C4-2B (cell line): ENCODE results near the gene ABHD12.

Experiments
- H3K27ac ChIP-seq: fragments of 450-650 bp; 2 replicates; pipeline ENCODE4 v1.5.1; 2017
- ZFX ChIP-seq: fragments of 450-650 bp; IDR thresholded peaks from 2 replicates; pipeline ENCODE4 v1.6.1; 2017
- TF ChIP-seq, protein P1 (sequence below): fragments of 450-650 bp; conservative IDR thresholded peaks from 2 replicates; pipeline ENCODE4 v1.5.1; 2017; ENCODE audit warnings: mild to moderate bottlenecking

ABHD12 gene

DNA sequence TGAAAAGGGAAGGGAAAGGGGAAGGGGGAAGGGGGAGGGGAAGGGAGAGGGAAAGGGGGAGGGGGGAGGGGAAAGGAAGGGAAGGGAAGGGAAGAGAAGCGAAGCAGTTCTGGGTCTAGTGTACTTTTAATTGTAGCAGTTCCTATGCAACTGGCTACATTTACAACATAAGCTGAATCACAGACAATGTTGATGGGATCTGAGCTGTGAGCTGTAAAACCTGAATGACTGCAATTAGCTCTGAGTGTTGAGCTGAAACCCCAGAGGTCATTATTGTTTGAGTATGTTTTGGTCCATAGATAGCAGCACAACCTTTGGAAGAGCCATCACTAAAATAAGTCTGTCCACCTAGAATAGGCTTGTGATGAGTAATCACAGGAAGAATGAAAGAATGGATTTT lies 7.2 kb upstream of the ABHD12 start:
- TF ChIP-seq, protein P1, sequence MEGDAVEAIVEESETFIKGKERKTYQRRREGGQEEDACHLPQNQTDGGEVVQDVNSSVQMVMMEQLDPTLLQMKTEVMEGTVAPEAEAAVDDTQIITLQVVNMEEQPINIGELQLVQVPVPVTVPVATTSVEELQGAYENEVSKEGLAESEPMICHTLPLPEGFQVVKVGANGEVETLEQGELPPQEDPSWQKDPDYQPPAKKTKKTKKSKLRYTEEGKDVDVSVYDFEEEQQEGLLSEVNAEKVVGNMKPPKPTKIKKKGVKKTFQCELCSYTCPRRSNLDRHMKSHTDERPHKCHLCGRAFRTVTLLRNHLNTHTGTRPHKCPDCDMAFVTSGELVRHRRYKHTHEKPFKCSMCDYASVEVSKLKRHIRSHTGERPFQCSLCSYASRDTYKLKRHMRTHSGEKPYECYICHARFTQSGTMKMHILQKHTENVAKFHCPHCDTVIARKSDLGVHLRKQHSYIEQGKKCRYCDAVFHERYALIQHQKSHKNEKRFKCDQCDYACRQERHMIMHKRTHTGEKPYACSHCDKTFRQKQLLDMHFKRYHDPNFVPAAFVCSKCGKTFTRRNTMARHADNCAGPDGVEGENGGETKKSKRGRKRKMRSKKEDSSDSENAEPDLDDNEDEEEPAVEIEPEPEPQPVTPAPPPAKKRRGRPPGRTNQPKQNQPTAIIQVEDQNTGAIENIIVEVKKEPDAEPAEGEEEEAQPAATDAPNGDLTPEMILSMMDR = no peak
- TF ChIP-seq ZFX = no peak
- H3K27ac ChIP-seq = 0 out of 2 replicates have a peak overlapping the region, but pooled peaks have one; percentile 3

DNA sequence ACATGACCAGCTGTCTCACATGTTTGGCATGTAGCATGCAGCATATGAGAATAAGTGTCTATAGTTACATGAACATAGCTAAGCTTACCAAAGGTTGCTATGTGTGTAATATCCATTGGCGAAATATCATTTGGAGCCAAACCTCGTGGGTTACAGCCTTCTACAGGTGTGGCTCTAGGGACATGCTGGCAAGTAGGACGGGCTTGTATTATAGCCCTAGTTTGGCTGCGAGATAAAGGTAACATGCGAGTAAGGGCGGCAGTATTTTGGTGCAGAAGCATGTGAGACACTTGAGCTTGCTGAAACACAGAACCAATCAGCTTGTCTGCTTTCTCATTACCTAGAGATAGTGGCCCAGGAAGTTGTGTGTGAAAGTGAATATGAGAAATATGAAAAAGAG lies 6.5 kb upstream of the ABHD12 start:
- TF ChIP-seq, protein P1 = no peak
- TF ChIP-seq ZFX = no peak
- 0 out of 2 replicates have a peak overlapping the region, but pooled peaks have one; percentile 3 for H3K27ac ChIP-seq

DNA sequence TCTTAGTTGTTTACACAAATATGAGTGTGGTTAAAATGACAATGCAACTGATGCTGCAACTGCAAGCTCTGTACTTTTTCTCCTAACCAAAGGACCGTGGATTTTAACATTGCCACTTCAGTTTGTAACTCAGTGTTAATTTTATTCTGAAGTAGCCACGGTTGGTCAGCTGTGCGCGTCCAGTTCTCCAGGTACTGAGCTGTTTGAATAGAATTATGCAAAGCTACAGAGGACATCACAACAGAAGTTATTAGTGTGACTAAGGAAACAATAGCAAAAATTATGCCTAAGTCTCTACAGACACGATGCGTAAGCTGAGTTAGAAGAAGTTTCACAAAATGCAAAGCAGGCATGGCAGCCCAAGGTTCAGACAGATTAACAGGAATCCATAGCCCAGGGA lies 4.4 kb upstream of the ABHD12 start:
- no peak overlapping the region for H3K27ac ChIP-seq
- TF ChIP-seq, protein P1 = no peak
- no peak for TF ChIP-seq ZFX

DNA sequence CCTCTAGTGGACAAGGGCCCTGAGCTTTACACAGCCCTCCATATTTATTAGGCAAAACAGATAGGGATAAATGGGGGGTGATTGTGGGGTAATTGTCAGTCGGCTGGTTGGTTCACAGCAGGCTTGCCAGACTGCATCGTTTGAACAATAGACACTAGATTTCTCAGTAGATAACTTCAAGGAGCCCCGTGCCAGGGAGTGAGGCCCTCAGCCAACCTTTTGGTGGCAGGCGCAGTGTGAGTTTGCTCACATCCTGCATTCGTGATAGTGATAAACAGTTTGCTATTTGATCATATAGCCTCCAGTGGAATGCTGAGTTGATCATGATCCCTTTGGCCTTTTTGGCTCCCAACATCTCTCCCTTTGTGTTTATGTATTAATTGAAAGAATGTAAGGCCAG lies 3.6 kb upstream of the ABHD12 start:
- TF ChIP-seq, protein P1 = no peak
- no peak for TF ChIP-seq ZFX

DNA sequence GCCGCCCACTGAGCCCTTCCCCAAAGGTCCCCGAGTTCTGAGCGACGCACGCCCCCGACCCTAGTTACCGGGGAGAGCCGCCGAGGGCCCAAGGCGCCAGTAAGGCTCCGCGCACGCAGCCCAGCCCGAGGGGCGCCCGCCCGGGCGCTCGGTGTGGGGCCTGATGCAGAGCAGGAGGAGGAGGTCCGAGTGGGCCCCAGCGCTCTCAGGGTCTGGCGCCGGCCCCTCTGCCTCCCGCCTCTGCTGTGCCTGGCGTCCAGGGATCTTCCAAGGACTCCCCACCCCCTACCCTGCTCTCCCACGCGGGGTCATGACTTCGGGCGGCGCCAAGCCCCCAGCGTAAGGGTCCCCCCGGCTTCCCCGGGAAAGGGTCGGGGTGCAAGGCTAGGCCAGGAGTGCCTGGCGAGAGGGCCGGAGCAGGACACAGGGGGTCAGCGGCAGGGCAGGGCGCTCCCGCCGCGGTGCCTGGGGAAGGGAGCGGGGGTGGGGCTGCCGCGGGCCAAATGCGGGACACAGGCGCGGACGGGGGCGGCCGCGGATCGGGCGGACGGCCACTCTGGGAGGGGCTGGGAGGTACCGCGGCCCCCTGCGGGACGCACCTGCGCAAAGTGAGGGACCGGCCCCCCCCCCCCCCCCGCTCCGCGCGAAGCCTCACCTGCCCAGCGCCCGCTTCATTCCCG lies 637 bp downstream of the ABHD12 start:
- peak overlapping the region; percentile 96 for H3K27ac ChIP-seq
- TF ChIP-seq, protein P1 = no peak
- TF ChIP-seq ZFX = 0 out of 2 replicates have a peak, but pooled peaks have one; percentile 69

More for the DNA sequence above, 3.6 kb upstream of the ABHD12 start:
- peak overlapping the region; percentile 35; the same call in 1 of the 2 replicates for H3K27ac ChIP-seq

DNA sequence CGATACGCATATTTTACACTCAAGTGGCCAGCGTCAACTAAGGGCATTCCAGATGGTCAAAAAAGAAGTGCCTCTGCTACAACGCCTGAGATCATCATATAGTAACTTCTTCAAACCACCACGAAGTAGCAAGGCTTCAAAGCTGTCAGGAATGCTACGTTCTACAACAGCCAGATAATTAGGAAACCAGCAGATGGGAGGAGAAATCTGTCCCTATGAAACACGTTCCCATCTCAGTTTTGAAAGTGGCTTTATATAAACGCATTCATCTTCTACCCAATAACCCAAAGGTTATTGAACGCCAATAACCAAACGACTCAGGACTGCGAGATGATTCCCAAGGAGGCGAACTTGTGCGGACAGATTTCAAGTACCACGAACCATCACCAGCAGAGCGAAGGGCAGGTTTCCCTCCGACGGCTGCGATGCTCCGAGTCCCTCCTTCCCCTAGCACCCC lies 1.2 kb downstream of the ABHD12 start:
- TF ChIP-seq, protein P1 = no peak
- no peak for TF ChIP-seq ZFX
- peak overlapping the region; percentile 96 for H3K27ac ChIP-seq

DNA sequence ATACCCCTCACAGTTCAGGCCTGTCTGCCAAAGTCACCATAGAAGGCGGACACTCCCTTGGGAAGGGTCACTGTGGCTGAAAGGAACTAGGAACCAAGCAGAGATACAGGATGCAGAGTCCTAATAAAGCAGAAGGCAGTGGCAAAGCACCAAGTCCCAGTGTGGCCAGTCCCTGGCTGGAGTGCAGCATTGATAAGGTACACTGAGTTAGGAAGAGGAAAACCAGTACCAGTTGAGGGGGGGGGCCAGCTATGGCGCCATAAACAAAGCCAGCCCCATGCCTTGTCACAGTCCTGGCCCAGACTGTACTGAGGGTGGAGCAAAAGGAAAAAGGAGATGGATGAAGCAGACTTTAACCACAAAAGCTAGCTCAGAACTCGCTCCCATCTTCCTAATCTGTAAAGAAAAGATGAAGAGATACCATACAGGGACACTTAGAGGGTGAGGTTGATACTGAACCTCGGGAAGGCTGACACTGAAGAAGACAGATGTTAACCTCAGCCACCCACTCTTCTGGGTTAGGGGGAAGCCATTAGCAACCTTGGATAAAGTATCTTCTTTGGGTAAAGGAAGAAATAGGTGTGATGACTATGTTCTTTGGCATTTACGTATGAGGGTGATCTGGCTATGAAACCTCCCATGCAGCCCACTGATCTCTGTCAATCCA lies 7.8 kb downstream of the ABHD12 start:
- TF ChIP-seq, protein P1 = no peak
- TF ChIP-seq ZFX = no peak
- H3K27ac ChIP-seq = peak overlapping the region; percentile 68
